HEK293T (cell line): ENCODE data around the gene YES1.

Source experiments
- CTCF ChIA-PET: fragments of 350-600 bp; formaldehyde crosslinking; extraction: SDS; loops from one replicate; lab custom pipeline; 2021; ENCODE audit warnings: antibody characterized with exemption, inconsistent platforms; lab: Yijun Ruan, JAX
- POLR2A ChIA-PET: fragments of 350-600 bp; formaldehyde crosslinking; extraction: SDS; loops from one replicate; lab custom pipeline; 2020; ENCODE audit warnings: antibody characterized with exemption, inconsistent platforms; lab: Yijun Ruan, JAX
- DNase-seq: peaks from one replicate; pipeline ENCODE4 v3.0.0; 2012; ENCODE audit warnings: mixed read lengths; ENCODE audit errors: extremely low spot score
- ARNT ChIP-seq: fragments of 450-650 bp; IDR thresholded peaks from 2 replicates; pipeline ENCODE4 v1.6.1; 2017; ENCODE audit warnings: mild to moderate bottlenecking
- BHLHE40 ChIP-seq: fragments of 450-650 bp; IDR thresholded peaks from 2 replicates; pipeline ENCODE4 v1.6.1; 2016; ENCODE audit warnings: mild to moderate bottlenecking, moderate library complexity, borderline replicate concordance
- CTBP1 ChIP-seq: fragments of 450-650 bp; IDR thresholded peaks from 2 replicates; pipeline ENCODE4 v1.6.1; 2016; ENCODE audit warnings: borderline replicate concordance
- ELF4 ChIP-seq: fragments of 450-650 bp; IDR thresholded peaks from 2 replicates; pipeline ENCODE4 v1.6.1; 2017; ENCODE audit warnings: antibody characterized with exemption
- FOXA1 ChIP-seq: fragments of 450-650 bp; IDR thresholded peaks from 2 replicates; pipeline ENCODE4 v1.6.1; 2016; ENCODE audit warnings: mild to moderate bottlenecking
- FOXK2 ChIP-seq: fragments of 450-650 bp; IDR thresholded peaks from 2 replicates; pipeline ENCODE4 v1.6.1; 2016; ENCODE audit warnings: mild to moderate bottlenecking
- FOXM1 ChIP-seq: fragments of 450-650 bp; IDR thresholded peaks from 2 replicates; pipeline ENCODE4 v1.6.1; 2017; ENCODE audit warnings: mild to moderate bottlenecking, borderline replicate concordance
- HDGF ChIP-seq: fragments of 450-650 bp; IDR thresholded peaks from 2 replicates; pipeline ENCODE4 v1.6.1; 2017; ENCODE audit warnings: antibody characterized with exemption, borderline replicate concordance
- L3MBTL2 ChIP-seq: fragments of 450-650 bp; conservative IDR thresholded peaks from 2 replicates; pipeline ENCODE4 v1.6.1; 2016; ENCODE audit warnings: mild to moderate bottlenecking
- LEF1 ChIP-seq: fragments of 450-650 bp; IDR thresholded peaks from 2 replicates; pipeline ENCODE4 v1.6.1; 2017; ENCODE audit warnings: mild to moderate bottlenecking, borderline replicate concordance
- NFRKB ChIP-seq: fragments of 450-650 bp; IDR thresholded peaks from 2 replicates; pipeline ENCODE4 v1.6.1; 2016; ENCODE audit warnings: mild to moderate bottlenecking, moderate library complexity
- SP1 ChIP-seq: fragments of 450-650 bp; IDR thresholded peaks from 2 replicates; pipeline ENCODE4 v1.6.1; 2017
- SUZ12 ChIP-seq: fragments of 450-650 bp; IDR thresholded peaks from 2 replicates; pipeline ENCODE4 v1.6.1; 2016; ENCODE audit warnings: mild to moderate bottlenecking
- TARDBP ChIP-seq: fragments of 450-650 bp; IDR thresholded peaks from 2 replicates; pipeline ENCODE4 v1.6.1; 2016
- ZNF384 ChIP-seq: fragments of 450-650 bp; IDR thresholded peaks from 2 replicates; pipeline ENCODE4 v1.6.1; 2016
- TF ChIP-seq, protein P1 (sequence below): fragments of 450-650 bp; IDR thresholded peaks from 2 replicates; pipeline ENCODE4 v1.6.1; 2016

The YES1 gene

DNA sequence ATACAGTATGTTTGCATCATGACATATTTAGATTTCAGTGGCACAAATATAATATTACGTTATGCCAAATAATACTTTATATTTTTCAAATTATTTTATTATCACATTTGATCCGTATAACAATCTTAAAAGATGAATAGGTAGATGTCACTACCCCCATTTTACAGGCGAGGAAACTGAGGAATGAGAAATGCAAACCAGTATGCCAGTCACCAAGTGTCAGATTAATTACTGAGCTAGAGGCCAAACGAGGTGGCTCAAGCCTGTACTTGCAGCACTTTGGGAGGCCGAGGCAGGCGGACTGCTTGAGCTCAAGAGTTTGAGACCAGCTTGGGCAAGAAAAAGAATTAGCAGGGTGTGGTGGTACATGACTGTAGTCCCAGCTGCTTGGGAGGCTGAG, 17.4 kb upstream of the YES1 start:
- CTCF ChIA-PET: interaction anchor here (1.1 to 3.3 kb wide), 3 partner anchors 86 to 150 kb away, joined by 6 to 20 read pairs (median 14); no protein-coding TSS in a partner anchor

DNA sequence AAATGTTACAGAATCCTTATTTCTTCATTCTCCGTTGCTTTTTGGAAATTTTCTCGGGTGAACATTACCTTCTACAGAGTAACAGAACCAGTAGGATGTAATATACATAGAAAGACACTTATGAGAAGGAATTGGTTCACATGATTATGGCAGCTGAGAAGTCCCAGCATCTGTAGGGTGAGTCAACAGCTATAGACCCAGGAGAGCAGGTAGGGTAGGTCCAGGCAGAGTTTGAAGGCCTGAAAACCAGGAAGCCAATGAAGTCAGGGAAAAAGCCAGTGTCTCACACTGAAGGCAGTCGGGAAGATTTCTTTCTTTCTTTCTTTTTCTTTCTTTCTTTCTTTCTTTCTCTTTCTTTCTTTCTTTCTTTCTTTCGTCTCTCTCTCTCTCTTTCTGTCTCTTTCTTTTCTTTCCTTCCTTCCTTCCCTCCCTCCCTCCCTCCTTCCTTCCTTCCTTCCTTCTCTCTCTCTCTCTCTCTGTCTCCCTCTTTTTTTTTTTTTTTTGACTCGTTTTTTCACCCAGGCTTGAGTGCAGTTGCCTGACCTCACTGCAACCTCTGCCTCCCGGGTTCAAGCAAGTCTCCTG, 15.1 kb upstream of the YES1 start:
- TF ChIP-seq NFRKB (no peak), BHLHE40 (no peak), ARNT (no peak)
- TF ChIP-seq, protein P1, sequence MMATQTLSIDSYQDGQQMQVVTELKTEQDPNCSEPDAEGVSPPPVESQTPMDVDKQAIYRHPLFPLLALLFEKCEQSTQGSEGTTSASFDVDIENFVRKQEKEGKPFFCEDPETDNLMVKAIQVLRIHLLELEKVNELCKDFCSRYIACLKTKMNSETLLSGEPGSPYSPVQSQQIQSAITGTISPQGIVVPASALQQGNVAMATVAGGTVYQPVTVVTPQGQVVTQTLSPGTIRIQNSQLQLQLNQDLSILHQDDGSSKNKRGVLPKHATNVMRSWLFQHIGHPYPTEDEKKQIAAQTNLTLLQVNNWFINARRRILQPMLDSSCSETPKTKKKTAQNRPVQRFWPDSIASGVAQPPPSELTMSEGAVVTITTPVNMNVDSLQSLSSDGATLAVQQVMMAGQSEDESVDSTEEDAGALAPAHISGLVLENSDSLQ: no peak
- CTCF ChIA-PET: no interaction called here
- POLR2A ChIA-PET: no interaction called here
- no peak for DNase-seq

More for the DNA sequence above, 17.4 kb upstream of the YES1 start:
- POLR2A ChIA-PET: interaction anchor here (1.3 kb wide), 1 partner anchor 92 kb away, joined by 3 read pairs; no protein-coding TSS in a partner anchor
- TF ChIP-seq FOXM1: no peak
- no peak for DNase-seq

DNA sequence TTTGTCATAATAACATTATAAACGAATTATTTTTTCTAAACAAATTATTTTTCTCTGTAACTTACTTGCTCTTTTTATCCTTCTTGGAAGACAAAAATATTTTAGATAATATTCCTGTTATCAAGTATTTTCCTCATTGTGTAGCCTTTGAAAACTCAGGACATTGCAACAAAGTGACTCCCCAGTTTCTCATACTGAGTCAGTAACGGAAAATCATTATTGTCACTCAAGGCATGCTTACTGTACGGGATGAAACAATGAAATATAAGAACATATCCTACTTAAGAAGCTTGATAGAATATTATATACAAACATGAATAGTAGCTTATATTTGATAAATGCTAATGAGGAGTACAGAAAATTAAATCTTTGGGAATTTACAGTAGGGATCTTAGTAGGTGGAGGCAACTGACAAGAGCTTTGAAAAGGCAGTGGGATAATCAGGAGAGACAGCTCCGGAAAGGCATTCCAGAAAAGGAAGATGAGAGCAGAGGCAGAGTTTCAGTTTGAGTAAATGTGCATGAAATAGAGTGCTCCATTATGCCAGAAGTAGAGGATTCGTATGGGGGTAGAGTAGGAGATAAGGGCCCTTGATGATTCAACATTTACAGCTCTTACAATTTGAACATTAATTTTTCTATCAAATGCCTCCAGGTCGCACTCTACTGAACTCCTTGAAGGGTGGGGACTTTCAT, 14.0 kb upstream of the YES1 start:
- CTCF ChIA-PET: no interaction called here
- no peak for DNase-seq

DNA sequence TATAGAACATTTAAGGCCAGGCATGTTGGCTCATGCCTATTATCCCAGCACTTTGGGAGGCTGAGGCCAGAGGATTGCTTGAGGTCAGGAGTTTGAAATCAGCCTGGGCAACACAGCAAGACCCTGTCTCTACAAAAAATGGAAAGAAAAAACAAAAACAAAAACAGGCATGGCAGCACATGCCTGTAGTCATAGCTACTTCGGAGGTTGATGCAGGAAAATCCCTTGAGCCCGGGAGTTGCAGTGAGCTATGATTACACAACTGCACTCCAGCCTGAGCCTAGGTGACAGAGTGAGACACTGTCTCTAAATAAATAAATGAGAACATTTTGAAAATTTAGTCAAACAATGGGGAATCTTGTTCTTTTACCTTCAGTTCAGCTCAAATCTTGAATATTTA, 12.1 kb upstream of the YES1 start:
- ChIA-PET POLR2A (interaction anchor here (1.0 kb wide), 1 partner anchor 11 kb away, joined by 3 read pairs; no protein-coding TSS in a partner anchor), CTCF (no interaction called here)

More for the DNA sequence above, 14.0 kb upstream of the YES1 start:
- TF ChIP-seq FOXM1 (no peak), FOXA1 (no peak)
- POLR2A ChIA-PET: interaction anchor here (0.7 kb wide), 1 partner anchor 9 kb away, joined by 3 read pairs; no protein-coding TSS in a partner anchor

DNA sequence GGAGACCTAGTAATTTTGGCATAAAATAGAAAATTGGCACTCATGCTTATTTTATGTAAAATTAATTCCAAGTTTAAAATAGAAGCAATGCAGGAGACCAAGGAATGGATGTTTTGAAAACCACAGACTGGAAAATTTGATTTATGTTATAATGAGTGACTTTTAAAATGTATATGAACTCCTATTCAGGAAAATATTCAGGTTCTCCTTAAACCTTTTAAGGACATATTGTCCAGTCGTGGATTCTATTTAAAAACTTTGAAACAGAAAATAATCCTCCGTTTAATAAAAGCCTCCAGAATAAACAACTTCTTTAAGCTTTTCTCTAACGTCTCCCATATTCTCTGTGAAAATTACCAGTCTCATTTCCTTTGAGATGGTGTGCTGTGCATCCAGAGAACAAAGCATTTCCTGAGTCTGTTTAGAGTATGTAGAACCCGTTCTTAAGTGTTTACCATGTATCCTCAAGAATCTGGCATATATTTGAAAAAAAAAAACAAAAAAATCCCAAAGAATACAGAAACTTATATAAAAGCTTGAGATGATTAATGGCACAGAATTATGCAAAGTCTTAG, 8.6 kb upstream of the YES1 start:
- ChIA-PET CTCF (no interaction called here), POLR2A (no interaction called here)
- no peak for DNase-seq
- TF ChIP-seq ZNF384 (no peak), BHLHE40 (no peak), ELF4 (no peak), L3MBTL2 (no peak), HDGF (no peak), FOXA1 (no peak), FOXM1 (no peak), TARDBP (no peak), ARNT (no peak), LEF1 (no peak)
- TF ChIP-seq, protein P1: no peak

More for the DNA sequence above, 12.1 kb upstream of the YES1 start:
- TF ChIP-seq, protein P1: no peak
- TF ChIP-seq TARDBP (no peak), SUZ12 (no peak), FOXM1 (no peak), L3MBTL2 (no peak), NFRKB (no peak), ZNF384 (no peak), ELF4 (no peak), LEF1 (no peak), HDGF (no peak), ARNT (no peak), FOXA1 (no peak), CTBP1 (no peak), FOXK2 (no peak), BHLHE40 (no peak), SP1 (no peak)
- DNase-seq: no peak

DNA sequence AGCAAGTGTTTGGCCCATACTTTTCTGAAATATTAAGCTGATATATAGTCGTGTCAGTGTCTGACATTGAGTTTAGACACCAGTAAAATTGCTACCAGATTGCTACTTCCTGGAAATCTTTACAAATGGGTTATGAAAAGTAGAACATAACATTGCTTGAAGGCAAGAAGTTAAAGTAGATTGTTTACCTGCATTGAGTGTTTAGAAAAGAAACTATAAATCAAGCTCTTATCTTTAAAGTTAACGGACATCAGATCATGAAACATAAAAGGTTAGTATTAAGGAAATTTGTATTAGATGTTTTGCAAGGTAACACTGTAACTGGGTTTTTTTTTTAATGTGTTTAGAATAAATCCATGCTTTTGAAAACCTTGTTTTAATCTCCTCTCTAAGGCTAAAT, 4.8 kb upstream of the YES1 start:
- TF ChIP-seq ZNF384 (no peak), SP1 (no peak)
- ChIA-PET POLR2A (interaction anchor here (1.3 kb wide), 1 partner anchor 10 kb away, joined by 3 read pairs; no protein-coding TSS in a partner anchor), CTCF (interaction anchor here (1.1 kb wide), 1 partner anchor 14 kb away, joined by 4 read pairs; no protein-coding TSS in a partner anchor)

DNA sequence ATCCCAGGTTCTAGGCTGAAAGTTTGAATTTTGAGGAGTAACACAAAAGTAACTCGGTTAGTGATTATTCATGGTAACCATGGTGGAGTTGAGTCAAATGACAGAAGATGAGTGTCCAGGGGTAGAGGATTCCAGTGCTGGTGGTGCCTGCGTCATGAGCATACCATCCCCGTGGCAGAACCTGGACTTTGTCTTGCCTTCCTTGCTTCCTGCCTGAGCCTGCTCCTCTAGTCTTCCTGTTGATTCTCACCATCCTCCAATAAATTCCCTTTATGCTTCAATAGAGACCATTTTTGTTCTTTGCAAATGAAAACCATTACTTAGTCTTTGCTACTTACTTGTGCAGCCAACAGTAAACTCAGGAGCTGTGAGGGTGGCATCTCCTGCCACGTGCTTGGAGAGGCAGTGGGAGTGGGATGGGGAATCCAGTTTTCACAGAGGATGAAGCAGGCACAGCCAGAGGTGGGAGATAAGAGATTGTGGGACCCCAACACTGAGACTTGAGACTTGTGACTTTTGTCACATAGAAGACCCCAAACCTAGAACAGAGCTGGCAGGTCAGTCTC, 4.1 kb upstream of the YES1 start:
- TF ChIP-seq L3MBTL2 (no peak), BHLHE40 (no peak), SUZ12 (no peak), NFRKB (no peak), HDGF (no peak)
- ChIA-PET POLR2A (interaction anchor here (1.3 kb wide), 1 partner anchor 10 kb away, joined by 3 read pairs; no protein-coding TSS in a partner anchor), CTCF (interaction anchor here (1.1 kb wide), 1 partner anchor 14 kb away, joined by 4 read pairs; no protein-coding TSS in a partner anchor)
- DNase-seq: no peak

More for the DNA sequence above, 4.8 kb upstream of the YES1 start:
- no peak for DNase-seq
